Coronary artery (tissue), 2 donors: ENCODE results near the gene BCAS1.

ENCODE experiments used
- DNase-seq: peaks from one replicate; pipeline ENCODE4 v3.0.0-alpha.2; 2017; ENCODE audit warnings: low spot score
- H3K27ac ChIP-seq, 2 donors: fragments of 200-600 bp; sonication (generic); one replicate each; pipeline ENCODE4 v1.5.1; 2016 to 2019
- H3K4me3 ChIP-seq: fragments of 200-600 bp; sonication (generic); 2 replicates; pipeline ENCODE4 v1.5.1; 2016; ENCODE audit warnings: mild to moderate bottlenecking, moderate library complexity
- CTCF ChIP-seq: fragments of 200-600 bp; sonication (generic); IDR thresholded peaks from one replicate; pipeline ENCODE4 v1.5.1; 2019; ENCODE audit warnings: antibody characterized with exemption

BCAS1 gene

GRCh38 chr20:54051068-54051467 is 19.3 kb downstream of the BCAS1 start:
- no peak for DNase-seq
- no peak for TF ChIP-seq CTCF
- Histone ChIP-seq H3K27ac (no peak overlapping the region), H3K4me3 (no peak overlapping the region)

GRCh38 chr20:54048891-54049545 is 21.4 kb downstream of the BCAS1 start:
- DNase-seq = no peak
- Histone ChIP-seq H3K4me3 (no peak overlapping the region), H3K27ac (no peak overlapping the region)
- no peak for TF ChIP-seq CTCF

- H3K4me3 ChIP-seq = no peak overlapping the region
- no peak overlapping the region for H3K27ac ChIP-seq
- no peak for DNase-seq
- no peak for TF ChIP-seq CTCF
Observed at GRCh38 chr20:54048481-54048880, 21.9 kb downstream of the BCAS1 start.

GRCh38 chr20:54047720-54048119 is 22.7 kb downstream of the BCAS1 start:
- H3K4me3 ChIP-seq = no peak overlapping the region
- no peak for TF ChIP-seq CTCF
- DNase-seq = no peak
- H3K27ac ChIP-seq = no peak overlapping the region

GRCh38 chr20:54047048-54047447 is 23.3 kb downstream of the BCAS1 start:
- H3K4me3 ChIP-seq = no peak overlapping the region

GRCh38 chr20:54044156-54044555 is 26.2 kb downstream of the BCAS1 start:
- no peak for DNase-seq
- Histone ChIP-seq H3K27ac (no peak overlapping the region), H3K4me3 (no peak overlapping the region)
- no peak for TF ChIP-seq CTCF

More at GRCh38 chr20:54047048-54047447, 23.3 kb downstream of the BCAS1 start:
- no peak overlapping the region for H3K27ac ChIP-seq
- DNase-seq = no peak
- no peak for TF ChIP-seq CTCF
